Measurements from ENCODE around the gene KLHL22. TPM values are rescaled to one million over a fixed set of nuclear protein-coding genes. Genes with fewer than 3 reads are reported as not detected.

The KLHL22 gene
- total RNA-seq, 4 donors from 2014 or later: 14.0 to 23.8 (median 20.2) TPM

DNA sequence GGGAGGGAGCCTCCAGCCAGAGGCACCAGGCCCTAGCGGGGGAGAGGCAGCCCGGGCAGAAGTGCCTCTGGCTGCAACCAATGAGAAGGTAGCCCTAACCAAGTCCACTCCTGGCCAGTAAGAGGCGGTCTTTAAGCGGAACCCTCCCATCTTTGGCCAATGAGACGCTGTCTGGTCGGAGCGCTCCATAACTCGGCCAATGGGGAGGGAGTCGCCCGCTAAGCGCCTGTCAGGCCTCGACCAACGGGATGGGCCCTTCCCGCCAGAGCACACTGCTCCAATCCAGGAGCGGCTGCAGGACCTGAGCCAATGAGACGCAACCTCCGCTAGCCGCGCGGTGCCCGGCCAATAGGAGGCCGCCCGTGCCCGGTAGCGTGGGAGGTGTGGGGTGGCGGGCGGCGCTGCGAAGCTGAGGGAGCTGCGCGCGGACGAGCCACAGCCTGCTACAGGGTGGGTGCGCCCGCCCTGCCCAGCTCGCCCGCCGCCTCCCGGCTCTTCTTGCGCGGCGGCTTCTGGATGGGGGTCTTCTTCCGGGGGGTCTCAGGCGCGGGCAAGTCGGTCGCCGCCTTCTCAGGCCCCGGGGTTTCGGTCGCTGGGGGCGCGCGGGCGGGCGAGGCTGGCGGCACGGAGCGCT lies 70.5 kb downstream of the KLHL22 start:
- no peak overlapping the region for H3K4me3 ChIP-seq (ENCODE audit: low read depth, poor library complexity, severe bottlenecking)
- intact Hi-C loops (cut with DNase I; ENCODE audit: low total_unique reads): no loop called here
- no peak for DNase-seq (ENCODE audit: low spot score in 2 of 2)
- no peak for TF ChIP-seq POLR2A (IDR thresholded peaks at IDR 0.05)
- TF ChIP-seq, protein P1, sequence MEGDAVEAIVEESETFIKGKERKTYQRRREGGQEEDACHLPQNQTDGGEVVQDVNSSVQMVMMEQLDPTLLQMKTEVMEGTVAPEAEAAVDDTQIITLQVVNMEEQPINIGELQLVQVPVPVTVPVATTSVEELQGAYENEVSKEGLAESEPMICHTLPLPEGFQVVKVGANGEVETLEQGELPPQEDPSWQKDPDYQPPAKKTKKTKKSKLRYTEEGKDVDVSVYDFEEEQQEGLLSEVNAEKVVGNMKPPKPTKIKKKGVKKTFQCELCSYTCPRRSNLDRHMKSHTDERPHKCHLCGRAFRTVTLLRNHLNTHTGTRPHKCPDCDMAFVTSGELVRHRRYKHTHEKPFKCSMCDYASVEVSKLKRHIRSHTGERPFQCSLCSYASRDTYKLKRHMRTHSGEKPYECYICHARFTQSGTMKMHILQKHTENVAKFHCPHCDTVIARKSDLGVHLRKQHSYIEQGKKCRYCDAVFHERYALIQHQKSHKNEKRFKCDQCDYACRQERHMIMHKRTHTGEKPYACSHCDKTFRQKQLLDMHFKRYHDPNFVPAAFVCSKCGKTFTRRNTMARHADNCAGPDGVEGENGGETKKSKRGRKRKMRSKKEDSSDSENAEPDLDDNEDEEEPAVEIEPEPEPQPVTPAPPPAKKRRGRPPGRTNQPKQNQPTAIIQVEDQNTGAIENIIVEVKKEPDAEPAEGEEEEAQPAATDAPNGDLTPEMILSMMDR (IDR thresholded peaks at IDR 0.05): no peak
- WGBS, 2 donors: 42 to 69% methylated on average over 25 to 58 of the region's 59 CpGs

DNA sequence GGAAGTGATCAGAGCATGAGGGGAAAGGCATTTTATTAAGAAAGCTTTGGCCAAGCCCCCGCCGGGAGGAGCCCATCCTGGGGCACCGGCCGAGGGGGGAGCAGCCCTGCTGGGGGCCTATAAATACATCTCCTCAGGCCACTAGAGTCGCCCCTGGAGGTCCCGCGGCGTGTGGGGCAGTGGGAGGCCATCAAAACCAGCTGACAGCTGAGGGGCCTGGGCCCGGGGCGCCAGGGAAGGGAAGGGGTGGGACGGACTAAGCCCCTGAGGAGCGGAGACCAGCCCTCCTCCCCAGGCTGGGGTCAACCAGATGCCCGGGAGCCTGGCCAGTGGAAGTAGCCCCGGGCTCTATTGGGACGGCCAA lies 71.0 kb downstream of the KLHL22 start:
- intact Hi-C loops (cut with DNase I; ENCODE audit: low total_unique reads): no loop called here
- DNase-seq (ENCODE audit: low spot score in 2 of 2): no peak
- H3K4me3 ChIP-seq (ENCODE audit: low read depth, poor library complexity, severe bottlenecking): no peak overlapping the region
- no peak for TF ChIP-seq POLR2A (IDR thresholded peaks at IDR 0.05)
- TF ChIP-seq, protein P1 (IDR thresholded peaks at IDR 0.05): no peak
- WGBS, 2 donors: 61 to 75% methylated on average over 15 of the region's 15 CpGs

DNA sequence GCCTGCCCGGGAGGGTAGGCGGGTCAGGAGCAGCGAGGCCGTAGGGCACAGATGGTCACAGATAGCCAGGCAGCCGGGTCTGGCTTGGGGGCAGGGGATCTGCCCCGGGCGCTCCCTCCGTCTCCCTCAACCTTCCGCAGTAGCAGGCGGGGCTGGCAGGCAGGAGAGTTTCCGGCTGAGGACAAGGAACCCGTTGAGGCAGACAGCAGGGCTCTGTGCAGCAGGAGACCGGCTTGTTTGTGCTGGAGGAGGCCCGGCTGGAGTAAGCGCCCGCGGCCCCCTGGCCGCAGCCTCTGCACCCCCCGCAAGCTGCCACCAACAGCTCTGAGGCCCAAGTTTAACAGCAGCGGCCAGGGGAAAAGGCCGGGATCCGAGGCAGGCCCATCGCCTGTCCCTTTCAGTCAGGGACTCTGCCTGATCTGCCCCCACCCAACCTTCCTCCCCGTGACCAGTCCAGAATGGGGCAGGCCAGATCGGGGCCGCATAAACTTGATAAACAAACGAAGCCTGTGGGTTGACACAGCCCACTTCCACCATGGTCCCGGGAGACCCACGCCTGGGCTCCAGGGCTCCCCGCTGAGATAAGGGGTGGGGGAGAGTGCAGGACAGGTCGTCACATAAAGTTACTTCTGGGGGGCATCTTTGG lies 71.6 kb downstream of the KLHL22 start:
- intact Hi-C loops (cut with DNase I; ENCODE audit: low total_unique reads): no loop called here
- TF ChIP-seq POLR2A (IDR thresholded peaks at IDR 0.05): no peak
- TF ChIP-seq, protein P1 (IDR thresholded peaks at IDR 0.05): no peak
- DNase-seq (ENCODE audit: low spot score in 2 of 2): no peak
- no peak overlapping the region for H3K4me3 ChIP-seq (ENCODE audit: low read depth, poor library complexity, severe bottlenecking)
- WGBS, 2 donors: 31 to 44% methylated on average over 27 to 28 of the region's 31 CpGs

DNA sequence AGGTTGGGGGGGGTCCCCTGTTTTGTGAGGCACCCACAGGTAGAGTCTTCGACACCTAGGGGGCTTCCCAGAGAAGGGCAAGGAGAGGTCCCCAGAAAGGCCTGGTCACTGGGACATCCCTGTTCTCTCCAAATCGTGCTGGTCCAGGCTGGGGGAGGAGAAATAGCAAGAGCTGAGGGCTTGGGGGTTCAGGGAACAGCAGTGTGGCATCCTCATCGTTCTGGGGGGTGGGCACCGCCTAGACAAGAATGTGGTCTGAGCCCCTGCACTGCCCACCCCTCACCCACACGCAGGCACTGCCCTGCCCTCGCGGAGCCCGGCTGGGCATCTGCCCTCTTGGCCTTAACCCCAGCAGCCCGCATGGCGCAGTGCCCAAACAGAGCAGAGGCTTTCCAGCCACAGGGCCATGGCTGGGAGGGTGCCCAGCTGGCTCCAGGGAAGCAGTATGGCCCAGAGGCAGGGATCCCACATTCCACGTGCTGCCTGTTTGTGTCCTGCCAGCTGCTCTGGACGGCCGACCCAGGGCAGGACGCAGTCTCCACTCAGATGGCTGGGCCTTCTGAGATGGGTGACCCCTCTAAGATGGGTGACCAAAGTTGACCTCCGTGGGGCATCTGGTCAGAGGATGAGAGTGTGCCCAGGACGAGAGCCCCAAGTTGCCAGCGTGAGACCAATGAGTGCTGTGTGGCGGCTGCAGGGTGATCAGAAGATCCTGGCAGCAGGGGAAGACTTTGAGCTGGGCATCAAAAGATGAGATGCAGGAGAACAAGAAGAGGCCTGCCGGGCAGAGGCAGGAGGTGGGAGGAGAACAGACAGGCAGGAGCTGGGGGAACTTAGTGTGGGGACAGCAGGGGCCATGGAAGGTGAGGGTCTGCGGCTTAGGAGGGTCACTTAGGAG lies 72.3 kb downstream of the KLHL22 start:
- no peak for DNase-seq (ENCODE audit: low spot score in 2 of 2)
- WGBS, 2 donors: 52 to 55% methylated on average over 20 of the region's 20 CpGs
- intact Hi-C loops (cut with DNase I; ENCODE audit: low total_unique reads): no loop called here
- H3K4me3 ChIP-seq (ENCODE audit: low read depth, poor library complexity, severe bottlenecking): no peak overlapping the region
- TF ChIP-seq, protein P1 (IDR thresholded peaks at IDR 0.05): no peak
- no peak for TF ChIP-seq POLR2A (IDR thresholded peaks at IDR 0.05)

DNA sequence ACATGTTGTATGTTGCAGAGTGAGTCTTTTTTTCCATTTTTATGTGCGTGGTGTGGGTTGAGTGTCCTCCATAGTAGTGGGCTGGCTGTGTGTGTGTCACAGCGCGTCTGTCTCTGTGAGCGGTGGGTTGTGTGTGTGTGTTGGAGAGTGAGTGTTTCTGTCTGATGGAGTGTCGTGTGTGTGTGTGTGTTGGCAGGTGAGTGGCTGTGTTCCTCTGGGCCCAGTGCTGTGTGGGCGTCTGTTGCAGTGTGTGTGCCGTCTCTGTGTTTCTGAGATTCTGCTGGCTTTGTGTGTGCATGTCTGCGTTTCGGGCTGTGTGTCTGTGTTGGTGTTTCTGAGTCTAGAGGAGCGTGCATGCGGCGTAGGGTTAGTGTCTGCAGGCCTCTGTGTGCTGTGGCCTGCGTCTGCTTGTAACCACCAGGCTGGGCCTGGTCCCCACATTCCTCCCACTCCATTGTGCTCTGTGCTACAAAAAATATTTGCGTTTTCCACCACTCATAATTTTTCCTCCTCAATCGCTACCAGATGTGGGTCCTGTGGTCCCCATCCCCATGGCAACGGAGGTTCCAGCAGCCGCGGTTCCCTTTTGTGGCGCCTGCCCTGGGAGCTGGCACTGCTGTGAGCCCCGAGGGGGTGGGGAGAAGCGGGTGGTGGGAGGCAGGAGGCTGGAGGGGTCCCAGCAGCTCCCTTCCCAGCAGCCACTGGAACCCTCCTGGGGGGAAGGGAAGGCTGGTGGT lies 73.2 kb downstream of the KLHL22 start:
- WGBS, 2 donors: 49 to 52% methylated on average over 19 to 21 of the region's 21 CpGs
- H3K4me3 ChIP-seq (ENCODE audit: low read depth, poor library complexity, severe bottlenecking): no peak overlapping the region
- no peak for DNase-seq (ENCODE audit: low spot score in 2 of 2)
- intact Hi-C loops (cut with DNase I; ENCODE audit: low total_unique reads): no loop called here
- TF ChIP-seq, protein P1 (IDR thresholded peaks at IDR 0.05): no peak
- TF ChIP-seq POLR2A (IDR thresholded peaks at IDR 0.05): no peak
